ENCODE results near the gene SP2. TPM values are rescaled to one million over a fixed set of nuclear protein-coding genes. Genes with fewer than 3 reads are reported as not detected.
A peak's percentile ranks its signal among the peaks of the same experiment; 100 is the strongest.

SP2 gene
- total RNA-seq, 4 donors from 2014 or later: 4.0 to 9.9 (median 9.2) TPM

DNA sequence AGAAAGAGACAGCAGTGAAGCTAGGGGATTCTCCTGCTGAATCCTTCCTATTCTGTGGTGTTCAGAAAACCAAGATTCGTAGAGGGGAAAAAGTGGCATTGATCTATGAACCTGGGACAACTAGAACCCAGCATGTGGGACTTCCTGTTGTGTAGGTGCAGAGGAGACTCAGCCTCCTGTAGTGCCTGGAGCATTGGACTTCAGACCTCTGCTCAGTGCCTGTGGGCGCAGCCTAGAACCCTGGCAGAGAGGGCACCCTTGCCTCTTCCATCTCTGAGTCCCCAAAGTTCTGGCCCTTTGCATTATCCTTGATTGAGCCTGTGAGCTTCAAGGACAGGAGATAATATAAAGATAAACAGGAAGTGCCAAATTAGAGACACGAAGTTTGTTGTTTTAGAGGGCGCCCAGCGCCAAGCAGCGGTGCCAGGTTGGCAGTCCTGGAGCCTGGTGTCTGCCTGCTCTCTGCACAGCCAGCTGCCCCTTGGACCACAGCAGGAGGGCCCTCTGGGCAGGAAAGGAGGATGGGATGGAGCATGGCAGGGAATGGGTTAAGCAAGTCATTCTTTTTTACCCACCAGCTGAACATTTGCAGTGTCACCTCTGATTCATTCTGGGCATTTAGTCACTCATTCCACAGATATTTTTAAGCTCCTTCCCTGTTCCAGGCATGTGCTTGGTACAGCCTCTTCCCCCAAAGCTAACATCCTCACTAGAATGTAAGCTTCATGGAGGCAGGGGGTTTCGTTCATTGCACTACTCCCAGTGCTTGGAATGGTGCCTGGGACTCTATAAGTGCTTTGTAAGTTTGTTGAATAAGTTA is 33.2 kb upstream of the SP2 start:
- DNase-seq: no peak
- no peaks in the 10 kb centered on the region for H3K9me3 ChIP-seq
- H3K4me3 ChIP-seq: no peak overlapping the region
- H3K27ac ChIP-seq: no peak overlapping the region
- H3K36me3 ChIP-seq: no peaks in the 10 kb centered on the region
- 52 to 72% methylated on average over 4 to 6 of the region's 7 CpGs for WGBS, 2 donors
- peaks cover 0 to 65% (median 0%) of the 10 kb centered on the region in 4 donors for H3K27me3 ChIP-seq
- TF ChIP-seq POLR2A (IDR thresholded peaks at IDR 0.05): no peak
- TF ChIP-seq, protein P1, sequence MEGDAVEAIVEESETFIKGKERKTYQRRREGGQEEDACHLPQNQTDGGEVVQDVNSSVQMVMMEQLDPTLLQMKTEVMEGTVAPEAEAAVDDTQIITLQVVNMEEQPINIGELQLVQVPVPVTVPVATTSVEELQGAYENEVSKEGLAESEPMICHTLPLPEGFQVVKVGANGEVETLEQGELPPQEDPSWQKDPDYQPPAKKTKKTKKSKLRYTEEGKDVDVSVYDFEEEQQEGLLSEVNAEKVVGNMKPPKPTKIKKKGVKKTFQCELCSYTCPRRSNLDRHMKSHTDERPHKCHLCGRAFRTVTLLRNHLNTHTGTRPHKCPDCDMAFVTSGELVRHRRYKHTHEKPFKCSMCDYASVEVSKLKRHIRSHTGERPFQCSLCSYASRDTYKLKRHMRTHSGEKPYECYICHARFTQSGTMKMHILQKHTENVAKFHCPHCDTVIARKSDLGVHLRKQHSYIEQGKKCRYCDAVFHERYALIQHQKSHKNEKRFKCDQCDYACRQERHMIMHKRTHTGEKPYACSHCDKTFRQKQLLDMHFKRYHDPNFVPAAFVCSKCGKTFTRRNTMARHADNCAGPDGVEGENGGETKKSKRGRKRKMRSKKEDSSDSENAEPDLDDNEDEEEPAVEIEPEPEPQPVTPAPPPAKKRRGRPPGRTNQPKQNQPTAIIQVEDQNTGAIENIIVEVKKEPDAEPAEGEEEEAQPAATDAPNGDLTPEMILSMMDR (IDR thresholded peaks at IDR 0.05): no peak
- intact Hi-C loops (cut with DNase I): no loop called here
- peaks cover 6 to 29% (median 13%) of the 10 kb centered on the region in 3 donors for H3K4me1 ChIP-seq

DNA sequence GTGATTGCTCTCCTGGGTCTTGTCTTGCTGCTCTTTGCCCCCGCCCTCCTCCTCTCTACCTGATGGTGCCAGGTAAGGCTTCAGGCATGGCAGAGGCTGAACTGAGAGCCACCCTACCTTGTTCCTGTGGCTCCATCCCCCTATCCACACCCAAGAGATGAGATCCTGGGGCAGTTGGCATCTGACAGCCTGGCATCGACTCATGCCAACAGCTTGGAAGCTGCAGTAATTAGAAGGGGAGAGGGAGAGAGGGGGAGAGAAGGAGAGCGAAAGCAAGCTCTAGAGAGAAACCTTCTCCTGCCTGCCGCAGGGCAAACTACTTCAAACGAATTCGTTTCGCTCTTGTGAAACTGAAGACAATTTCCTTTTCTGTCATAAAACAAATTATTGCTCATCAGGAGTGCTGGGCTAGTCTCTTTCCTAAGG is 31.2 kb upstream of the SP2 start:
- Histone ChIP-seq H3K4me1 (peaks cover 6 to 29% (median 13%) of the 10 kb centered on the region in 3 donors), H3K36me3 (no peaks in the 10 kb centered on the region), H3K27me3 (peaks cover 0 to 66% (median 0%) of the 10 kb centered on the region in 4 donors), H3K9me3 (no peaks in the 10 kb centered on the region), H3K27ac (peak overlapping the region in 2 of 4 donors; percentile 5 to 19), H3K4me3 (peak overlapping the region in 1 of 4 donors; percentile 6)
- no peak for DNase-seq
- 24 to 37% methylated on average over 6 of the region's 7 CpGs for WGBS, 2 donors
- no peak for TF ChIP-seq POLR2A (IDR thresholded peaks at IDR 0.05)
- TF ChIP-seq, protein P1 (IDR thresholded peaks at IDR 0.05): no peak
- intact Hi-C loops (cut with DNase I): no loop called here

DNA sequence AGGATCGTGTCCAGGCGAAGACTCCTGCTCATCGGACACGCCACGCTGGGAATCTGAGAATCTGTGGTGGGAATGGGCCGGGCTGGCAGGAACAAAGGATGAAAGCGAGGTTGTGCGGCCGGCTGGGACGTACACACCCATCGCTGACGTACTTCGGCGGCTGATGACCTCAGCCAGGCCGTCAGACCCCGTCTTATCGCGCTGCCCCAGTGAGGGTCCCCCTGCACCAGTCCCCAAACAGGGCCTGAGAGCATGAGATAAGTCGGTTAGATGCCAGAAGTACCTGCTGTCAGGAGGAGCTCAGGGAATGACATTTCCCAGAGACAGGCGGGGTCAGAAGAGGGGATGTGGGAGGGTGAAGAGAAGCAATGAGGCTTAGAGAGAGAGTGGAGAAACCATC is 29.1 kb upstream of the SP2 start:
- 41 to 47% methylated on average over 9 to 20 of the region's 20 CpGs for WGBS, 2 donors
- no peak for DNase-seq

DNA sequence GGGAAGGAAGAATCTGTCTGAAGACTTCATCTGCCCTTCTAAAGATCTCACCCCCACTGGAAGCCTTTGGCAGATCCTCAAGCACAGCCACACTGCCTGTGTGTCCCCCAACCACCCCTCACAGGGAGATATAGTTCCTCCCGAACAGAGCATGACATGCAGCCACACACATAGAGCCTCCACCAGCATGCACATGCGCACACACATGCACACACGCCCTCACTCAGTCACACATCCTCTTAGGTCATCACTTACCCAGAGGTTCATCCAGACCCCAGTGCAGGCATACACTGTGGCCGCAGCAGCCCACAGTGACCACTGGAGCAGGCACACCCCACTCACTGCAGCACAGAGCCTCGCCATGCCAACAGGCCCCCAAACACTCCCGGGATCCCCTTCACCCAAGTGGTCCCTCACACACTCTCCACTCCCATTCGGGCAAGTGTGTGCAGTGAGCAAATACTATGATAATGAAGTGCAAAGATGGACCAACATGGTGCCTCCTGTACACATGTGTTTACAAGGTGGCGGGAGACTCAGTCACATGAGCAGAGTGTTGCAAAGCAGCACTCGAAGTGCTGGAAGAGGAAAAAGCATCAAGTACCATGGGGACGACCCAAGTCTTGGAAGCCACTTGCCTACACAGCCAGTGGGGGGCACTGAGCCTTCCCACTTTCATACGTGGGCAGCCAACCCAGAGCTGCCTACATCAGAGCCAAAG is 28.1 kb upstream of the SP2 start:
- TF ChIP-seq, protein P1 (IDR thresholded peaks at IDR 0.05): no peak
- TF ChIP-seq POLR2A (IDR thresholded peaks at IDR 0.05): no peak
- H3K9me3 ChIP-seq: no peaks in the 10 kb centered on the region
- no peak overlapping the region for H3K27ac ChIP-seq
- no peak for DNase-seq
- no peaks in the 10 kb centered on the region for H3K36me3 ChIP-seq
- intact Hi-C loops (cut with DNase I): no loop called here
- WGBS, 2 donors: 79 to 85% methylated on average over 10 to 11 of the region's 11 CpGs
- H3K27me3 ChIP-seq: peaks cover 0 to 81% (median 2%) of the 10 kb centered on the region in 4 donors
- no peak overlapping the region for H3K4me3 ChIP-seq
- peaks cover 4 to 36% (median 18%) of the 10 kb centered on the region in 3 donors for H3K4me1 ChIP-seq

More for the DNA sequence above, 29.1 kb upstream of the SP2 start:
- H3K9me3 ChIP-seq: no peaks in the 10 kb centered on the region
- H3K4me1 ChIP-seq: peaks cover 6 to 31% (median 14%) of the 10 kb centered on the region in 3 donors
- peaks cover 0 to 71% (median 0%) of the 10 kb centered on the region in 4 donors for H3K27me3 ChIP-seq
- TF ChIP-seq POLR2A (IDR thresholded peaks at IDR 0.05): no peak
- TF ChIP-seq, protein P1 (IDR thresholded peaks at IDR 0.05): no peak
- intact Hi-C loops (cut with DNase I): no loop called here
- no peak overlapping the region for H3K4me3 ChIP-seq
- no peaks in the 10 kb centered on the region for H3K36me3 ChIP-seq
- no peak overlapping the region for H3K27ac ChIP-seq

DNA sequence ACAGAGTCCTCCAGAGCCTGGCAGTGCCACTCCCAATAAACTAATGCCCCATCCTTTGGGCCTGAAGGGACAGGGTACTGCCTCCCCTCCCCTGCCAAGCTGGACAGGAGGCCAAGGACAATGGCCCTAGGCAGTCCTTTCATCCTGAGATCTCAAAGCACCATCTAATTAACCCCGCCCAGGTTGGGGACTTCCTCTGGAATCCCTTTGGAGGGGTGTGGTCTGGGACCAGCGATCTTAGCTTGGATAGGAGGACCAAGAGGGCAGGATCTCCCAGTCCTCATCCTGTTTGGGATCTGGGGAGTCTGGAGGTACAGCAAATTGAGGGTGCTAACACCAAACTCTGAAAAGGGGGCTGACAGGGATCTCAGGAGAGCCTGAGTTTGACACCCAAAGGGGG is 26.9 kb upstream of the SP2 start:
- no peak for DNase-seq
- TF ChIP-seq POLR2A (IDR thresholded peaks at IDR 0.05): no peak
- TF ChIP-seq, protein P1 (IDR thresholded peaks at IDR 0.05): no peak
- Histone ChIP-seq H3K36me3 (no peaks in the 10 kb centered on the region), H3K9me3 (no peaks in the 10 kb centered on the region), H3K27ac (no peak overlapping the region), H3K4me1 (peaks cover 4 to 38% (median 15%) of the 10 kb centered on the region in 3 donors), H3K27me3 (peaks cover 0 to 93% (median 3%) of the 10 kb centered on the region in 4 donors), H3K4me3 (no peak overlapping the region)
- WGBS, 2 donors: no CpG with 5 or more reads among the region's 2 CpGs
- intact Hi-C loops (cut with DNase I): no loop called here

Data from esophagus squamous epithelium (tissue), 5 donors.